K562 (cell line): ENCODE data around the gene NUP98. TPM values are rescaled to one million over a fixed set of nuclear protein-coding genes. Genes with fewer than 3 reads are reported as not detected.

Experiments used
- CBX1 ChIP-seq: sonication (generic); IDR thresholded peaks from 2 replicates; pipeline ENCODE4 v1.6.1; 2016; ENCODE audit warnings: antibody characterized with exemption, low read depth, mild to moderate bottlenecking
- FOXK2 ChIP-seq, 2 experiments: fragments of 450-650 bp; IDR thresholded peaks in 1 of 2; conservative IDR thresholded peaks in 1 of 2; 2 replicates each; pipeline ENCODE4 v1.6.1; 2016; ENCODE audit warnings: low read depth in 2 of 2, mild to moderate bottlenecking in 1 of 2
- HINFP ChIP-seq: fragments of 450-650 bp; conservative IDR thresholded peaks from 2 replicates; pipeline ENCODE4 v1.6.1; 2016; ENCODE audit warnings: missing genetic modification characterization, low read depth, mild to moderate bottlenecking, control low read depth, missing compliant biosample characterization
- HNRNPL ChIP-seq: fragments of 200-400 bp; formaldehyde crosslinking; IDR thresholded peaks from 2 replicates; pipeline ENCODE4 v1.6.1; 2017; ENCODE audit warnings: low read depth, mild to moderate bottlenecking, low read length
- MBD1 ChIP-seq: fragments of 250-450 bp; sonication (Bioruptor Pico); IDR thresholded peaks from 2 replicates; pipeline ENCODE4 v1.8.0; 2022; ENCODE audit warnings: inconsistent platforms
- NR2F6 ChIP-seq: fragments of 450-650 bp; formaldehyde crosslinking; IDR thresholded peaks from 2 replicates; pipeline ENCODE4 v1.4.0; 2020; ENCODE audit warnings: mild to moderate bottlenecking
- RBM34 ChIP-seq: fragments of 200-400 bp; formaldehyde crosslinking; IDR thresholded peaks from 2 replicates; pipeline ENCODE4 v1.6.1; 2018; ENCODE audit warnings: low read length, borderline replicate concordance; ENCODE audit not compliant: insufficient read depth
- RFX5 ChIP-seq: IDR thresholded peaks from 2 replicates; pipeline ENCODE4 v1.6.1; 2011; ENCODE audit warnings: low read depth, mild to moderate bottlenecking, improper control_type of control experiment, low read length
- RREB1 ChIP-seq: fragments of 250-450 bp; sonication (Bioruptor Pico); IDR thresholded peaks from 2 replicates; pipeline ENCODE4 v1.4.0; 2020
- TBP ChIP-seq: optimal IDR thresholded peaks from 2 replicates; pipeline ENCODE3; 2011; ENCODE audit warnings: low read depth, low read length, improper control_type of control experiment
- TCF15 ChIP-seq: fragments of 250-450 bp; sonication (Bioruptor Pico); IDR thresholded peaks from 2 replicates; pipeline ENCODE4 v1.8.0; 2022; ENCODE audit warnings: moderate library complexity, mild to moderate bottlenecking, inconsistent platforms
- TFAP4 ChIP-seq: sonication (generic); formaldehyde crosslinking; IDR thresholded peaks from 2 replicates; pipeline ENCODE4 v1.8.0; 2022; ENCODE audit warnings: missing genetic modification reagents, mild to moderate bottlenecking, moderate library complexity, borderline replicate concordance
- ZNF395 ChIP-seq: fragments of 200-800 bp; sonication (Bioruptor generic); IDR thresholded peaks from 2 replicates; pipeline ENCODE4 v1.6.1; 2017; ENCODE audit warnings: missing genetic modification characterization, missing compliant biosample characterization
- ZNF41 ChIP-seq: fragments of 250-450 bp; sonication (Bioruptor Pico); conservative IDR thresholded peaks from 2 replicates; pipeline ENCODE4 v1.4.0; 2020; ENCODE audit warnings: mild to moderate bottlenecking
- polyA plus RNA-seq, 8 experiments: library from polyadenylated mRNA; depleted of rRNA in 4 of 8; stranded (reverse) in 5 of 8; unstranded in 3 of 8; fragments of >200 nt; fragmentation: Nextera tagmentation in 2 of 8; fragmentation: Illumina TruSeq in 1 of 8; extraction: Ambion mirVana in 2 of 8; extraction: Trizol in 1 of 8; gene quantifications; 2 replicates each; pipeline versions ENCODE4 v1.2.1 to v1.2.3, GENCODE V29; 2011 to 2014; ENCODE audit warnings: inconsistent platforms in 1 of 8, missing spikeins in 1 of 8
- total RNA-seq, 7 experiments: library from RNA; depleted of rRNA in 6 of 7; stranded (reverse); fragments of >200 nt in 6 of 7; fragmentation: Illumina TruSeq in 2 of 7; extraction: Trizol in 2 of 7; gene quantifications; 2 replicates each; pipeline versions ENCODE4 v1.2.1 to v1.2.3, GENCODE V29; 2011 to 2021; ENCODE audit warnings: low replicate concordance in 1 of 7

NUP98 gene
- total and polyA plus RNA-seq, 9 of the 15 experiments (the other 6 are each of a cell fraction or from before 2014, with no cell fraction given): 45.1 to 196 (median 130) TPM

GRCh38 chr11:3797329-3798090 lies at the start of gene NUP98 (continued):
- TF ChIP-seq RREB1 (CRISPR knock-in tag) (0 out of 2 replicates have a peak, but pooled peaks have one; percentile 26), ZNF395 (CRISPR knock-in tag) (peak; percentile 46; the same call in 1 of the 2 replicates), TBP (peak; percentile 89), NR2F6 (CRISPR knock-in tag) (no peak), TCF15 (CRISPR knock-in tag) (no peak), FOXK2 (conservative IDR thresholded peaks at IDR 0.05 in 1 of 2, IDR thresholded peaks at IDR 0.05 in 1 of 2; ENCODE audit: low read depth in 2 of 2) (peak in 1 of 2 experiments; percentile 55; a peak in 1 of 4 replicates), ZNF41 (no peak), RBM34 (peak; percentile 94; the same call in 1 of the 2 replicates), MBD1 (no peak), TFAP4 (CRISPR knock-in tag) (peak; percentile 75; the same call in 1 of the 2 replicates), RFX5 (peak; percentile 73), HINFP (tag) (no peak), HNRNPL (peak; percentile 81; the same call in 1 of the 2 replicates), CBX1 (peak; percentile 75; the same call in 1 of the 2 replicates)
